Type B pancreatic cell (in vitro differentiated cells): ENCODE data around the gene COMT. TPM values are rescaled to one million over a fixed set of nuclear protein-coding genes. Genes with fewer than 3 reads are reported as not detected.

Source experiments
- DNase-seq: peaks from one replicate; pipeline ENCODE4 v3.0.0; 2021; ENCODE audit warnings: mixed read lengths; ENCODE audit not compliant: unreplicated experiment; ENCODE audit errors: extremely low spot score
- H3K27ac Mint-ChIP-seq: 2 replicates; pipeline ENCODE4 v1.8.0; 2021; ENCODE audit warnings: mild to moderate bottlenecking, mixed read lengths
- H3K27me3 Mint-ChIP-seq: 2 replicates; pipeline ENCODE4 v1.8.0; 2021; ENCODE audit warnings: mixed read lengths
- H3K36me3 Mint-ChIP-seq: 2 replicates; pipeline ENCODE4 v1.8.0; 2021; ENCODE audit warnings: mixed read lengths
- H3K4me1 Mint-ChIP-seq: one replicate; pipeline ENCODE4 v1.8.0; 2021; ENCODE audit warnings: mixed read lengths; ENCODE audit not compliant: unreplicated experiment
- H3K4me3 Mint-ChIP-seq: 2 replicates; pipeline ENCODE4 v1.8.0; 2021; ENCODE audit warnings: mild to moderate bottlenecking, mixed read lengths
- H3K9me3 Mint-ChIP-seq: 2 replicates; pipeline ENCODE4 v1.8.0; 2021; ENCODE audit warnings: mixed read lengths
- CTCF ChIP-seq: fragments of 200-600 bp; sonication (generic); conservative IDR thresholded peaks from 2 replicates; pipeline ENCODE4 v1.5.0; 2021; ENCODE audit warnings: antibody characterized with exemption, mild to moderate bottlenecking
- total RNA-seq: library from RNA; stranded (reverse); gene quantifications from 2 replicates; pipeline ENCODE4 v1.2.1, GENCODE V29; 2021; ENCODE audit warnings: low replicate concordance

The COMT gene
- total RNA-seq, 1 donor from 2014 or later, result 87.4 TPM

GRCh38 chr22:19988965-19989724, 47.6 kb downstream of the COMT start:
- no peaks in the 10 kb centered on the region for H3K4me1 Mint-ChIP-seq
- no peak for DNase-seq
- H3K36me3 Mint-ChIP-seq, result no peaks in the 10 kb centered on the region
- no peak overlapping the region for H3K4me3 Mint-ChIP-seq
- no peak overlapping the region for H3K27ac Mint-ChIP-seq
- TF ChIP-seq CTCF, result no peak
- no peaks in the 10 kb centered on the region for H3K27me3 Mint-ChIP-seq
- no peaks in the 10 kb centered on the region for H3K9me3 Mint-ChIP-seq

- Mint-ChIP-seq H3K4me3 (no peak overlapping the region), H3K36me3 (no peaks in the 10 kb centered on the region), H3K9me3 (no peaks in the 10 kb centered on the region), H3K27me3 (no peaks in the 10 kb centered on the region), H3K27ac (no peak overlapping the region), H3K4me1 (no peaks in the 10 kb centered on the region)
- no peak for DNase-seq
- TF ChIP-seq CTCF, result no peak
Measured at GRCh38 chr22:19989725-19990067, 48.1 kb downstream of the COMT start.

- Mint-ChIP-seq H3K9me3 (no peaks in the 10 kb centered on the region), H3K4me1 (no peaks in the 10 kb centered on the region), H3K27me3 (no peaks in the 10 kb centered on the region), H3K27ac (no peak overlapping the region), H3K36me3 (no peaks in the 10 kb centered on the region), H3K4me3 (no peak overlapping the region)
- no peak for TF ChIP-seq CTCF
- no peak for DNase-seq
Measured at GRCh38 chr22:19990188-19990587, 48.6 kb downstream of the COMT start.

- H3K27ac Mint-ChIP-seq, result no peak overlapping the region
Measured at GRCh38 chr22:19990609-19991394, 49.2 kb downstream of the COMT start.

GRCh38 chr22:19991395-19991644, 49.7 kb downstream of the COMT start:
- Mint-ChIP-seq H3K4me3 (no peak overlapping the region), H3K27ac (no peak overlapping the region), H3K36me3 (no peaks in the 10 kb centered on the region), H3K9me3 (no peaks in the 10 kb centered on the region), H3K4me1 (peaks cover 2% of the 10 kb centered on the region), H3K27me3 (no peaks in the 10 kb centered on the region)
- no peak for TF ChIP-seq CTCF
- DNase-seq, result no peak

More at GRCh38 chr22:19990609-19991394, 49.2 kb downstream of the COMT start:
- no peak for DNase-seq
- Mint-ChIP-seq H3K27me3 (no peaks in the 10 kb centered on the region), H3K9me3 (no peaks in the 10 kb centered on the region), H3K36me3 (no peaks in the 10 kb centered on the region), H3K4me1 (no peaks in the 10 kb centered on the region), H3K4me3 (no peak overlapping the region)
- no peak for TF ChIP-seq CTCF
